Natural killer cell (primary cell): ENCODE data around the gene GCNT3. TPM values are rescaled to one million over a fixed set of nuclear protein-coding genes. Genes with fewer than 3 reads are reported as not detected.

ENCODE experiments used
- ATAC-seq, 3 donors: fragments of 150-1000 bp in 2 of 3; fragments of 200-7000 bp in 1 of 3; cut with Tn5 transposase; 1 replicate in 1 of 3; 2 replicates in 2 of 3; pipeline ENCODE4 v1.10.0; 2021; ENCODE audit warnings: mild to moderate bottlenecking in 2 of 3, moderate library complexity in 2 of 3
- DNase-seq, 2 donors: peaks; one replicate each; pipeline versions ENCODE4 v3.0.0 to v3.0.0-alpha.2; 2013 to 2021; ENCODE audit warnings: mixed read lengths in 1 of 2
- H3K27ac ChIP-seq: one replicate; pipeline ENCODE4 v1.5.1; 2013; ENCODE audit warnings: mild to moderate bottlenecking, low read length
- H3K27me3 ChIP-seq: one replicate; pipeline ENCODE4 v1.6.1; 2013; ENCODE audit warnings: low read length; ENCODE audit not compliant: control insufficient read depth, insufficient read depth
- H3K36me3 ChIP-seq: one replicate; pipeline ENCODE4 v1.6.1; 2013; ENCODE audit warnings: low read length; ENCODE audit not compliant: control insufficient read depth, insufficient read depth
- H3K4me1 ChIP-seq: one replicate; pipeline ENCODE4 v1.6.1; 2013; ENCODE audit warnings: low read length; ENCODE audit not compliant: control insufficient read depth, insufficient read depth
- H3K4me3 ChIP-seq: one replicate; pipeline ENCODE4 v1.5.1; 2013; ENCODE audit warnings: low read length
- H3K9me3 ChIP-seq: one replicate; pipeline ENCODE4 v1.6.1; 2013; ENCODE audit warnings: low read length; ENCODE audit not compliant: control insufficient read depth, insufficient read depth
- H3K27ac Mint-ChIP-seq, 2 donors: one replicate each; pipeline ENCODE4 v1.8.0; 2022; ENCODE audit warnings: mild to moderate bottlenecking in 2 of 2, mixed read lengths in 2 of 2, moderate library complexity in 1 of 2
- H3K27me3 Mint-ChIP-seq, 2 donors: one replicate each; pipeline ENCODE4 v1.8.0; 2022; ENCODE audit warnings: low read depth in 2 of 2, mixed read lengths in 2 of 2
- H3K36me3 Mint-ChIP-seq: one replicate; pipeline ENCODE4 v1.8.0; 2022; ENCODE audit warnings: mixed read lengths
- H3K4me1 Mint-ChIP-seq, 2 donors: one replicate each; pipeline ENCODE4 v1.8.0; 2022; ENCODE audit warnings: mixed read lengths in 2 of 2
- H3K4me3 Mint-ChIP-seq: one replicate; pipeline ENCODE4 v1.8.0; 2022; ENCODE audit warnings: mild to moderate bottlenecking, moderate library complexity, mixed read lengths
- H3K9me3 Mint-ChIP-seq, 2 donors: one replicate each; pipeline ENCODE4 v1.8.0; 2022; ENCODE audit warnings: mixed read lengths in 2 of 2
- WGBS: methylation state at CpG from one replicate; pipeline ENCODE4 v1.1.7; 2013; ENCODE audit warnings: missing lambda C conversion rate; ENCODE audit not compliant: insufficient coverage; 5-methylcytosine and 5-hydroxymethylcytosine counted together
- intact Hi-C: fragments of 100-400 bp; cut with micrococcal nuclease; formaldehyde crosslinking; loops from one replicate; pipeline ENCODE4 v1.14.2; 2022
- total RNA-seq, 4 donors: library from RNA; stranded (reverse); fragments of 120-200 nt in 1 of 4; gene quantifications; one replicate each; pipeline versions ENCODE4 v1.2.3 to v1.2.4, GENCODE V29; 2013 to 2022
- TF ChIP-seq, protein P1 (sequence below): fragments of 200-600 bp; IDR thresholded peaks from one replicate; pipeline ENCODE4 v1.8.0; 2022; ENCODE audit warnings: antibody characterized with exemption

The GCNT3 gene, protein sequence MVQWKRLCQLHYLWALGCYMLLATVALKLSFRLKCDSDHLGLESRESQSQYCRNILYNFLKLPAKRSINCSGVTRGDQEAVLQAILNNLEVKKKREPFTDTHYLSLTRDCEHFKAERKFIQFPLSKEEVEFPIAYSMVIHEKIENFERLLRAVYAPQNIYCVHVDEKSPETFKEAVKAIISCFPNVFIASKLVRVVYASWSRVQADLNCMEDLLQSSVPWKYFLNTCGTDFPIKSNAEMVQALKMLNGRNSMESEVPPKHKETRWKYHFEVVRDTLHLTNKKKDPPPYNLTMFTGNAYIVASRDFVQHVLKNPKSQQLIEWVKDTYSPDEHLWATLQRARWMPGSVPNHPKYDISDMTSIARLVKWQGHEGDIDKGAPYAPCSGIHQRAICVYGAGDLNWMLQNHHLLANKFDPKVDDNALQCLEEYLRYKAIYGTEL
- total RNA-seq: not detected
- total RNA-seq (2013): not detected

DNA sequence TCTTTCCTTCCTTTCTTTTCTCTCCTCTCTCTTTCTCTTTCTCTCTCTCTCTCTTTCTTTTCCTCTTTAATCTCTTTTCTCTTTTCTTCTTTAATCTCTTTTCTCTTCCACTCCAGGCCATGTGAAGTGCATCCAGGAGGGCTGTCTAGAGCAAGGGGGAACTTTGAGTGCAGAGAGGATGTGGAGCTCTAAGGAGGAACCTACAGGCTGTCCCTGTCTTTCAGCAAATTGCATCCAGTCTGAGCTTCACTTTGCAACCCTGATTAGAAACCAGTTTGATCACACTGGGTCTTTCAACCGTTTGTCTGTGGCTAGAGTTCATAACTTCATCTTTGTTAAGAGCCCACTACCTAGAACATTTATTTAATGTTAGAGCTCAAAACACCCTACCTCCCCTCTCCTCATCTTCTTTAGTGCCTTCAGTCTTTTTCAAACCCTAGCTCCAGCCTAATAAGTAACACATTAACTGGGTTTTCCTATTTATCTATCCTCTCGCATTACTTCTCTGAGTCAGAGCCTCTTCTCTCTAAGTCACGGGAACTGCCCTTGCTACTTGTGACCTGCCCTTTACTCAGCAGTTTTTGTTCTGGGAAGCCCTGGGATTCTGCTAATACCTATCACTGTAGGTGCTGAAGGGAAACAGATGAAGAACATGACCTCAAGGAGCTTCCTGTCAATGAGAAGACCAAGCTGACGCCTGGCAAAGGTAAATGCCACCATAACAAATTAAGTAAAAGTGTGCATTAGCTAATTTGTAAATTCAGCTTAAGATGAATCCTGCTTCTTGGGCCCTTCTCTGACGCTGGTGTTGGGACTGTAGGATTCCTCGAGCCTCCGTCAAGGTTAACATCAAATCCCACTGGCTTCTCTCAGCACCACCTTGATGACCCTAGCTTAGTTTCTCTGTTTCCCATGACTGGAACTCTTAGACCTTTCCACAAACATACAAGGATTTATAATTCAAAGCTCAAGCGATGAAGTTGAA lies at the start of gene GCNT3:
TSS of gene GCNT3 (plus strand) at position 508 of the 985 bp plus-strand sequence. CDS start 6,456 bp downstream, outside the sequence.
- Mint-ChIP-seq H3K36me3 (no peaks in the 10 kb centered on the region), H3K4me3 (no peak within 1 kb of the TSS), H3K4me1 (peaks cover 5 to 6% of the 10 kb centered on the region in 2 donors), H3K9me3 (no peaks in the 10 kb centered on the region), H3K27me3 (peaks cover 19 to 40% of the 10 kb centered on the region in 2 donors), H3K27ac (no peak within 1 kb of the TSS)
- H3K27ac ChIP-seq: no peak within 1 kb of the TSS
- 87% methylated on average over 8 of the region's 8 CpGs for WGBS
- no peaks in the 10 kb centered on the region for H3K27me3 ChIP-seq
- H3K36me3 ChIP-seq: no peaks in the 10 kb centered on the region
- H3K9me3 ChIP-seq: no peaks in the 10 kb centered on the region
- H3K4me1 ChIP-seq: no peaks in the 10 kb centered on the region
- DNase-seq: no peak
- ATAC-seq: no peak
- intact Hi-C loops: no loop called here
- H3K4me3 ChIP-seq: no peak within 1 kb of the TSS
- TF ChIP-seq, protein P1, sequence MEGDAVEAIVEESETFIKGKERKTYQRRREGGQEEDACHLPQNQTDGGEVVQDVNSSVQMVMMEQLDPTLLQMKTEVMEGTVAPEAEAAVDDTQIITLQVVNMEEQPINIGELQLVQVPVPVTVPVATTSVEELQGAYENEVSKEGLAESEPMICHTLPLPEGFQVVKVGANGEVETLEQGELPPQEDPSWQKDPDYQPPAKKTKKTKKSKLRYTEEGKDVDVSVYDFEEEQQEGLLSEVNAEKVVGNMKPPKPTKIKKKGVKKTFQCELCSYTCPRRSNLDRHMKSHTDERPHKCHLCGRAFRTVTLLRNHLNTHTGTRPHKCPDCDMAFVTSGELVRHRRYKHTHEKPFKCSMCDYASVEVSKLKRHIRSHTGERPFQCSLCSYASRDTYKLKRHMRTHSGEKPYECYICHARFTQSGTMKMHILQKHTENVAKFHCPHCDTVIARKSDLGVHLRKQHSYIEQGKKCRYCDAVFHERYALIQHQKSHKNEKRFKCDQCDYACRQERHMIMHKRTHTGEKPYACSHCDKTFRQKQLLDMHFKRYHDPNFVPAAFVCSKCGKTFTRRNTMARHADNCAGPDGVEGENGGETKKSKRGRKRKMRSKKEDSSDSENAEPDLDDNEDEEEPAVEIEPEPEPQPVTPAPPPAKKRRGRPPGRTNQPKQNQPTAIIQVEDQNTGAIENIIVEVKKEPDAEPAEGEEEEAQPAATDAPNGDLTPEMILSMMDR: no peak

DNA sequence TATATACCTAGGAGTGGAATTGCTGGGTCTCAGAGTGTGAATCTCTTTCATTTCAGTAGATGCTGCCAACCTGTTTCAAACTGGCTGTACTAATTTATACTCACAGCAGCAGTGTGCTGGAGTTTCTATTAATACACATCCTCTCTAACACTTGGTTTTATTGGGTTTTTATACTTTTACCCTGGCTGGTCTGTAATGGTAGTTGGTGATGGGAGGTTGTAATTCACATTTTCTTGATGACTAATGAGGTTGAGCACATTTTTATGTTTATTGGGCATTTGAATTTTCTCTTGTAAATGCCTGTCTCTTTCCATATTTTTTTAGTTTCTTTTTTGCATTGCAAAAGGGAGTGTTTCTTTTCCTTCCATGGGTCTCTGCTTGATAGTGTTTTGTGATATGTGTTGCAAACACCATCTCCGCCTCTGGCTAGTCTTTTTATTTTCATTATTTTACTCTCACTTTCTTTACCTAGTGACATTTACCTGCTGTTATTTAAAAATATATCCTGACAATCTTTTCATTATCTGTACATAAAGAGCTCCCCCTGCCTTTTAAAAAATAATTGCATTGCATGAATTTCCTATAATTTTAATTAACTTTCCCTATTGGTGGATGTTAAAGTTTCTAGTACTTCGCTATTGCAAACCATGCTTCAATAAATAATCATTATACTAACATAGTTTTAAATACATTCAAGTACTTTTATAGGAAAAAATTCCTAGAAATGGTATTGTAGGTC lies 49.0 kb upstream of the GCNT3 start:
- Mint-ChIP-seq H3K27me3 (peaks cover 5 to 13% of the 10 kb centered on the region in 2 donors), H3K9me3 (no peaks in the 10 kb centered on the region), H3K4me1 (peaks cover 0 to 5% of the 10 kb centered on the region in 2 donors), H3K27ac (no peak overlapping the region), H3K4me3 (no peak overlapping the region), H3K36me3 (no peaks in the 10 kb centered on the region)
- no peak overlapping the region for H3K27ac ChIP-seq
- ATAC-seq (no peak), DNase-seq (no peak)
- no peaks in the 10 kb centered on the region for H3K4me1 ChIP-seq
- WGBS: 86% methylated on average over 1 of the region's 2 CpGs
- no peaks in the 10 kb centered on the region for H3K36me3 ChIP-seq
- H3K4me3 ChIP-seq: no peak overlapping the region
- H3K9me3 ChIP-seq: no peaks in the 10 kb centered on the region
- H3K27me3 ChIP-seq: peaks cover 2% of the 10 kb centered on the region
- intact Hi-C loops: no loop called here
- TF ChIP-seq, protein P1: no peak

DNA sequence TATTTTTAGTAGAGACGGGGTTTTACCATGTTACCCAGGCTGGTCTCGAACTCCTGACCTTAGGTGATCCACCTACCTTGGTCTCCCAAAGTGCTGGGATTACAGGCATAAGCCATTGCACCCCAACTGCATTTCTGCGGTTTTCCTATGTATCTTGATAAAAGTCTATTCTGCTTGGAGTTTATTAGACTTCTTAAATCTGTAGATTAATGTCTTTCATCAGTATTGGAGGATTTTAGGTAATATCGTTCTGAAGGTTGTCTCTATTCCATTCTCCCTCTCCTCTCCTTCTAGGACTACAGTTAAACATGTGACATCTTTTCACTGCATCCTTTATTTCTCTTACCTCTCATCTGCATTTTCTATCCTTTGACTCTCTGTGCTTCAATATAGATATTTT lies 46.3 kb upstream of the GCNT3 start:
- Mint-ChIP-seq H3K4me1 (peaks cover 0 to 5% of the 10 kb centered on the region in 2 donors), H3K27me3 (peaks cover 2 to 8% of the 10 kb centered on the region in 2 donors), H3K4me3 (no peak overlapping the region), H3K27ac (no peak overlapping the region), H3K9me3 (no peaks in the 10 kb centered on the region), H3K36me3 (no peaks in the 10 kb centered on the region)
- peaks cover 2% of the 10 kb centered on the region for H3K27me3 ChIP-seq
- TF ChIP-seq, protein P1: no peak
- no peak overlapping the region for H3K4me3 ChIP-seq
- no peaks in the 10 kb centered on the region for H3K36me3 ChIP-seq
- H3K27ac ChIP-seq: no peak overlapping the region
- H3K4me1 ChIP-seq: no peaks in the 10 kb centered on the region
- 100% methylated on average over 3 of the region's 4 CpGs for WGBS
- no peaks in the 10 kb centered on the region for H3K9me3 ChIP-seq
- ATAC-seq (no peak), DNase-seq (no peak)
- intact Hi-C loops: no loop called here
